HAP-1 (cell line): Measurements from ENCODE around the gene LURAP1L.

Experiments used
- DNase-seq, 2 experiments: peaks; one replicate each; pipeline ENCODE4 v3.0.0-alpha.2; 2016 to 2020; ENCODE audit warnings: low spot score in 2 of 2
- H3K27me3 ChIP-seq: fragments of 250-450 bp; sonication (Bioruptor Pico); 2 replicates; pipeline ENCODE4 v1.5.1; 2020; ENCODE audit warnings: low read depth, mild to moderate bottlenecking, moderate library complexity
- H3K36me3 ChIP-seq: fragments of 250-450 bp; sonication (Bioruptor Pico); replicated peaks from 2 replicates; pipeline ENCODE4 v1.5.1; 2020; ENCODE audit warnings: mild to moderate bottlenecking
- H3K4me1 ChIP-seq: fragments of 250-450 bp; sonication (Bioruptor Pico); 2 replicates; pipeline ENCODE4 v1.5.1; 2020; ENCODE audit warnings: mild to moderate bottlenecking
- H3K4me3 ChIP-seq: fragments of 250-450 bp; sonication (Bioruptor Pico); 2 replicates; pipeline ENCODE4 v1.5.1; 2020; ENCODE audit warnings: mild to moderate bottlenecking, moderate library complexity
- H3K9me3 ChIP-seq: fragments of 250-450 bp; sonication (Bioruptor Pico); 2 replicates; pipeline ENCODE4 v1.5.1; 2020; ENCODE audit warnings: mild to moderate bottlenecking, moderate library complexity
- in situ Hi-C: fragments of 300-500 bp; cut with MboI; formaldehyde crosslinking; loops from 3 replicates; pipeline ENCODE4 v1.14.3; 2020; ENCODE audit warnings: low sequenced_read_pairs, inconsistent platforms, mixed read lengths

LURAP1L gene

GRCh38 chr9:12833701-12834100 is 58.9 kb downstream of the LURAP1L start:
- Histone ChIP-seq H3K36me3 (no peaks in the 10 kb centered on the region), H3K4me3 (no peak overlapping the region), H3K4me1 (0 out of 2 replicates have a peak, but pooled peaks cover 3% of the 10 kb centered on the region), H3K9me3 (no peaks in the 10 kb centered on the region), H3K27me3 (no peaks in the 10 kb centered on the region)
- DNase-seq = no peak
- in situ Hi-C loops = no loop called here

- Histone ChIP-seq H3K27me3 (no peaks in the 10 kb centered on the region), H3K4me3 (no peak overlapping the region), H3K36me3 (no peaks in the 10 kb centered on the region), H3K9me3 (no peaks in the 10 kb centered on the region), H3K4me1 (no peaks in the 10 kb centered on the region)
- no peak for DNase-seq
- in situ Hi-C loops = no loop called here
These were observed 63.7 kb downstream of the LURAP1L start for GRCh38 chr9:12838546-12838945.

DNA sequence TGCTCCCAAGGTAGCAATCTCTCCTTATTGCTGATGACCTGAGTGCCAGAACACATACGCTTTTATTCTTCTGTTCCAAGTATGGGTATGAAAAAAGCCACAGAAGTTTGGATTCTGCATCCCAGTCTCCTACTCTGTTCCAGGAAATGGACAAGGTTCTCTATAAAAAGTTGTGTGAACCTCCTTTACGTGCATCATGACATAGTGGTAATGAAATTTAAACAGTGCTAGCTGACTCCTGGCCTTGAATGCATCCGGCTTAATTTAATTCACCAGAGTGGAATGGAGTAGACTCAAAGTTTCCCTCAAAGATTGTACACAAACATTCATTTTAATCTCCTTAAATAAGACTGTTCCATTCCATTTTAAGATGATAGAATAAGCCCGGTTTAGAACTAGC is 68.9 kb downstream of the LURAP1L start:
- in situ Hi-C loops = no loop called here
- no peak for DNase-seq
- Histone ChIP-seq H3K4me1 (no peaks in the 10 kb centered on the region), H3K36me3 (no peaks in the 10 kb centered on the region), H3K27me3 (no peaks in the 10 kb centered on the region), H3K9me3 (no peaks in the 10 kb centered on the region), H3K4me3 (no peak overlapping the region)

GRCh38 chr9:12846035-12846434 is 71.2 kb downstream of the LURAP1L start:
- in situ Hi-C loops = no loop called here
- Histone ChIP-seq H3K9me3 (no peaks in the 10 kb centered on the region), H3K4me1 (no peaks in the 10 kb centered on the region), H3K27me3 (no peaks in the 10 kb centered on the region), H3K4me3 (no peak overlapping the region), H3K36me3 (no peaks in the 10 kb centered on the region)
- DNase-seq = no peak

- H3K4me1 ChIP-seq = no peaks in the 10 kb centered on the region
- H3K4me3 ChIP-seq = no peak overlapping the region
- no peaks in the 10 kb centered on the region for H3K36me3 ChIP-seq
- no peaks in the 10 kb centered on the region for H3K9me3 ChIP-seq
- no peak for DNase-seq
- in situ Hi-C loops = no loop called here
- no peaks in the 10 kb centered on the region for H3K27me3 ChIP-seq
These were observed 72.7 kb downstream of the LURAP1L start for GRCh38 chr9:12847561-12847960.

- Histone ChIP-seq H3K4me3 (no peak overlapping the region), H3K36me3 (no peaks in the 10 kb centered on the region), H3K27me3 (no peaks in the 10 kb centered on the region), H3K9me3 (no peaks in the 10 kb centered on the region), H3K4me1 (no peaks in the 10 kb centered on the region)
- in situ Hi-C loops = no loop called here
- DNase-seq = no peak
These were observed 74.7 kb downstream of the LURAP1L start for GRCh38 chr9:12849486-12850003.

DNA sequence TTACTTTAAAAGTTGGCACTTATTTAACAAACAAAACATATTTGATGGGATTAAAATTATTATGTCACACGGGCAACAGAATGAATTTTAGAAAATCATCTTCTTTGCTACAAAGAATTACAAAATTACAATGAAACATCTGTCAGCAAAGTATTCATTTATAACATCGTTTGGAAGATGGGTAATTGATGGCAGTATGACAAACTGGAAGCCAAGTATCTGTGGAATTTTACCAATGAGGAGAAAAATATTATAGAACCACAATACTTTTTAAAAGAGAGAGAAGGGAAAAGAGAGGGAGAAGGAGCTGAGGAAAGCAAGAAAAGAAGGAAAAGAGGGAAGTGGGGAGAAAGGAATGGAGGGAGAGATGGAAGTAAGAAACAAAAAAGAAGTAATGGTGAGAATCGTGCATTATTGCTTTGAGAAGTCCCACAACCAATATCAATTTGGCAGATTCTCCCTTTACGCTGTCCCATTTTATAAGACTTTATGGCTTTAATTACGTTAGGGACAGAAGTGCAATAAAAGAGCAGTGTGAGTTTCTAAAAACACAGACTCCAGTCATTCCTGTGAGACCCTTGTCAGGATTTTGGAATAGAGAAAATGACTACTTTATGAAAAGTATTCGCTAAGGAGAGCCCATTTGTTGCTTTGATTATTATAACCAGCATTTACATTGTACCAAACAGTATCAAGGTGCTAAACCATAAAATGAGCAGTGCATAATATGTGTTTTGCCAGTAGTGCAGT is 76.7 kb downstream of the LURAP1L start:
- no peak for DNase-seq
- Histone ChIP-seq H3K9me3 (no peaks in the 10 kb centered on the region), H3K36me3 (no peaks in the 10 kb centered on the region), H3K4me1 (no peaks in the 10 kb centered on the region), H3K27me3 (no peaks in the 10 kb centered on the region), H3K4me3 (no peak overlapping the region)
- in situ Hi-C loops = no loop called here

- in situ Hi-C loops = no loop called here
- no peaks in the 10 kb centered on the region for H3K4me1 ChIP-seq
These were observed 78.2 kb downstream of the LURAP1L start for GRCh38 chr9:12853051-12853450.

DNA sequence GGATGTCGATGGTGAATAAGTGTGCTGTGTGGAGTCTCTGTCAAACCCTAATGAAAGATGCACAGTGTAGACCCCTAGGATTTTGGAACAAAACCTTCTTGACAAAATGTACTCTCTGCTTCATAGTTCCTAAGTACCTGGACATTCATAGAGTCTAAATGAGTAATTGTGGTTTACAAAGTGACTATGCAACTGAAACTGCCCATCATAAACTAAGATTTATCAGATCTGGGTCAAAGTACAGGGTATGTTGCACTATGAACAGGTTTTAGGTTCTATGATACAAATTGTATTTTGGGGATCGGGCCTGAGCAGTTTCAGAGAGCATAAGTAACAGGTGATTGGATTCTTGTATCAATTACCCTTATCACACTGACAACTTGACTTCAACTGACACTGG is 79.4 kb downstream of the LURAP1L start:
- DNase-seq = no peak
- in situ Hi-C loops = no loop called here
- no peak overlapping the region for H3K4me3 ChIP-seq
- H3K36me3 ChIP-seq = no peaks in the 10 kb centered on the region
- no peaks in the 10 kb centered on the region for H3K4me1 ChIP-seq
- H3K27me3 ChIP-seq = no peaks in the 10 kb centered on the region
- H3K9me3 ChIP-seq = no peaks in the 10 kb centered on the region

More at GRCh38 chr9:12853051-12853450, 78.2 kb downstream of the LURAP1L start:
- H3K27me3 ChIP-seq = no peaks in the 10 kb centered on the region
- H3K36me3 ChIP-seq = no peaks in the 10 kb centered on the region
- DNase-seq = no peak
- no peaks in the 10 kb centered on the region for H3K9me3 ChIP-seq
- no peak overlapping the region for H3K4me3 ChIP-seq

DNA sequence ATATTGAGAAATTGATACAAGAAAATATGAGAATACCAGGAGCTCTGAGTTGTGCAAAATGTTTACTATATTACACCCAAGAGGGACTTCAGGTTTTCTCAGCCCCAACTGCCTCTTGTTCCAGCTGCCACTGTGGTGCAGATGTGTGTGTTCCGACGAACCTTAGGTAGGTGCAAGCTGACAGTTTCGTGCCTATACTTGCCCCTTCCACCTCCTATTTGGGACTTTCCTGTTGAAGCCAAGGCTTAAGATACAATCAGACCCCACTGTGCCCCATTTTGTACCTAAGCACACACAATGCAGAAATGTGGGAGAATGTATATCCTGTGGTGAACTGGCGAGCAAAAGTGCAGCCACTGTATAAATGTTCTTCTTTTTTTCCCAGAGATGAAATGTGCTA is 80.2 kb downstream of the LURAP1L start:
- no peaks in the 10 kb centered on the region; the same call in 1 of the 2 replicates for H3K4me1 ChIP-seq
- no peaks in the 10 kb centered on the region for H3K27me3 ChIP-seq
- H3K36me3 ChIP-seq = no peaks in the 10 kb centered on the region
- no peaks in the 10 kb centered on the region for H3K9me3 ChIP-seq
- DNase-seq = no peak
- H3K4me3 ChIP-seq = no peak overlapping the region
- in situ Hi-C loops = no loop called here

GRCh38 chr9:12856603-12857002 is 81.8 kb downstream of the LURAP1L start:
- Histone ChIP-seq H3K27me3 (no peaks in the 10 kb centered on the region), H3K36me3 (no peaks in the 10 kb centered on the region), H3K9me3 (no peaks in the 10 kb centered on the region), H3K4me1 (peaks cover 3% of the 10 kb centered on the region; the same call in 1 of the 2 replicates), H3K4me3 (no peak overlapping the region)
- in situ Hi-C loops = no loop called here
- DNase-seq = no peak

- Histone ChIP-seq H3K9me3 (no peaks in the 10 kb centered on the region), H3K36me3 (no peaks in the 10 kb centered on the region), H3K27me3 (no peaks in the 10 kb centered on the region), H3K4me3 (no peak overlapping the region), H3K4me1 (peaks cover 3% of the 10 kb centered on the region; the same call in 1 of the 2 replicates)
- in situ Hi-C loops = no loop called here
- peak in 1 of 2 experiments; percentile 10 for DNase-seq
These were observed 85.0 kb downstream of the LURAP1L start for GRCh38 chr9:12859704-12860251.

- Histone ChIP-seq H3K4me1 (peaks cover 3% of the 10 kb centered on the region; the same call in 1 of the 2 replicates), H3K36me3 (no peaks in the 10 kb centered on the region), H3K27me3 (no peaks in the 10 kb centered on the region), H3K4me3 (no peak overlapping the region), H3K9me3 (no peaks in the 10 kb centered on the region)
- in situ Hi-C loops = no loop called here
- no peak for DNase-seq
These were observed 86.2 kb downstream of the LURAP1L start for GRCh38 chr9:12860998-12861397.

- DNase-seq = no peak
- no peaks in the 10 kb centered on the region for H3K9me3 ChIP-seq
- no peak overlapping the region for H3K4me3 ChIP-seq
- no peaks in the 10 kb centered on the region for H3K36me3 ChIP-seq
- H3K4me1 ChIP-seq = peaks cover 3% of the 10 kb centered on the region; the same call in 1 of the 2 replicates
- H3K27me3 ChIP-seq = no peaks in the 10 kb centered on the region
- in situ Hi-C loops = no loop called here
These were observed 88.0 kb downstream of the LURAP1L start for GRCh38 chr9:12862611-12863410.
